Activated CD8-positive, alpha-beta memory T cell treated with anti-CD3 and anti-CD28 coated beads for 36 hours (primary cell): Measurements from ENCODE around the gene PRPF40A. TPM values are rescaled to one million over a fixed set of nuclear protein-coding genes. Genes with fewer than 3 reads are reported as not detected.
"Not testable (repeated sequence)": the region's sequence is repeated elsewhere in the genome, so short reads cannot be mapped to it uniquely, and the experiment has no call there.

Experiments
- CTCF ChIA-PET: fragments of 350-600 bp; sonication (Branson Sonifier 250); formaldehyde crosslinking; loops from one replicate; lab custom pipeline; 2021; ENCODE audit warnings: antibody characterized with exemption; lab: Charles Lee
- POLR2A ChIA-PET: fragments of 350-600 bp; sonication (Branson Sonifier 250); formaldehyde crosslinking; loops from one replicate; lab custom pipeline; 2021; ENCODE audit warnings: antibody characterized with exemption; lab: Charles Lee
- total RNA-seq, 2 experiments: library from RNA; stranded (reverse); gene quantifications; one replicate each; pipeline ENCODE4 v1.2.3, GENCODE V29; 2021

Gene PRPF40A
- 100 to 1,000 TPM; 140 to 146 TPM for total RNA-seq

DNA sequence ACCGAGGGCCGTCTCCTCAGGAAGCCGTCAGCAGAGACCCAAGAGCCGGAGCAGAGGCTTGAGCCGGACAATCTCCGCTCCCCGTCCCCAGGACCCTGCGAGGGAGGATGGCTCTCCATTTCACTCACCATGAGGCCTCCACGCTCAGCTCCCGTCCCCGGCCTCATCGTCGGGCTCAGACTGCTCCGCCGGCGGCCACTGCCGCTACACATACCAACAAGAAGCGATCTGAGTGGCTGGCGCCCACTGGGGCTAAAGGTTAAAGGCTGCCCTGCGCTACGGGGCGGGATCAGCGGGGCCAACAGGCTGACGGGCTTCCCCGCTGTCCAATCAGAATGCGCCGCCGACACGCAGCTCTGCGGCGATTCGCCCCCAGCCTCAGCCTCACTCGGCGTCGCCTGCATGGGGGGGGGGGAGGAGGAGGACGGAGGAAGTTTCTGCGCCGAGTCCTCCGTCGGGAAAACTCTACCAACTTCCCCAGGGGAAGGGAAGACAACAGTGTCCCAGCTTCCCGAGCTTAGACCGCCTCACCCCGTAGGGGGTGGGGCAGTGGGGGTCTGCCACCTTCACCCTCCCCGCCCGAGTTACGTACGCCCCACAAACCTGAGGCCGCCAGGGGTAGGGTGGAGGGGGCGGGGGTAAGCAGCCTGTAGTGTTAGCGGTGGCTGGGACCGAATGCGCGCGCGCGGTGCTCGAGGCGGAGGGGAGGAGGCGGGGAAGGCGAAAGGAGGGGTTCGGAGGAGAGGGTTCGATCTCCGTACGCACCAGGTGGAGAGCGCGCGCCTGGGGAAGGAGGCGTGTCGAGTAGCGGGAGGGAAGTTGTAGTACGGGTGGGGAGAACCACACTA, at the start of gene PRPF40A:
Gene PRPF40A, minus strand, starts transcription at position 234 of the 848 bp plus-strand sequence. Its CDS starts 22 bp downstream, at position 212.
- POLR2A ChIA-PET = interaction anchor here (0.6 to 2.1 kb wide), 6 partner anchors 12 to 1456 kb away, joined by 3 to 14 read pairs (median 6); partner anchors contain the start of gene RBM43
- CTCF ChIA-PET = interaction anchor here (1.3 to 2.3 kb wide), 3 partner anchors 10 to 24 kb away, joined by 5 read pairs; no protein-coding TSS in a partner anchor

- ChIA-PET CTCF (no interaction called here), POLR2A (no interaction called here)
Observed at GRCh38 chr2:152766928-152767327, 49.7 kb upstream of the PRPF40A start.

DNA sequence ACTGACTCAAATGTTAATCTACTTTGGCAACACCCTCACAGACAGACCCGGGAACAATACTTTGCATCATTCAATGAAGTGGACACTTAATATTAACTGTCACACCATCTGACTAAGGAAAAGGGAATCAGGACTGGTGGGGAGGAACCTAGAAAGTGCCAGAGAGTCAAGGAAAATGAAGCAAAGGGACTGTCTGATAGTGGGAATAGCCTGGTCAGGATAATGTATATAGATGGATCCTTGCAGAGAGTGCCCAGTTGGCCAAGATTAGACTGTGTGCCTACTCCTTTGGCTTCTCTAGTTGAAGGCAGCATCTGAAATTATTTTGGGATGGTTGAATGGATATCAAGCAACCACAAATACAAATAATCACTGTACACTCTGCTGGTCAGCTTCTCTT, 46.4 kb upstream of the PRPF40A start:
- ChIA-PET POLR2A (no interaction called here), CTCF (no interaction called here)

DNA sequence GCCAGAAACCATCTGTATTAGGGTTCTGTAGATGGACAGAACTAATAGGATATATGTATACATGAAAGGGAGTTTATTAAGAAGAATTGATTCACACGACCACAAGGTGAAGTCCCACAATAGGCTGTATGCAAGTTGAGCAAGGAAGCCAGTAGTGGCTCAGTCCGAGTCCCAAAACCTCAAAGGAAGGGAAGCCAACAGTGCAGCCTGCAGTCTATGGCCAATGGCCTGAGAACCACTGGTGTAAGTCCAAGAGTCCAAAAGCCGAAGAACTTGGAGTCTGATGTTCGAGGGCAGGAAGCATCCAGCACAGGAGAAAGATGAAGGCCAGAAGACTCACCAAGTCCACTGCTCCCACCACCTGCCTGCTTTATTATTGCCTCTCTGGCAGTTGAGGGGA, 45.9 kb upstream of the PRPF40A start:
- POLR2A ChIA-PET, CTCF ChIA-PET: not testable (repeated sequence)

DNA sequence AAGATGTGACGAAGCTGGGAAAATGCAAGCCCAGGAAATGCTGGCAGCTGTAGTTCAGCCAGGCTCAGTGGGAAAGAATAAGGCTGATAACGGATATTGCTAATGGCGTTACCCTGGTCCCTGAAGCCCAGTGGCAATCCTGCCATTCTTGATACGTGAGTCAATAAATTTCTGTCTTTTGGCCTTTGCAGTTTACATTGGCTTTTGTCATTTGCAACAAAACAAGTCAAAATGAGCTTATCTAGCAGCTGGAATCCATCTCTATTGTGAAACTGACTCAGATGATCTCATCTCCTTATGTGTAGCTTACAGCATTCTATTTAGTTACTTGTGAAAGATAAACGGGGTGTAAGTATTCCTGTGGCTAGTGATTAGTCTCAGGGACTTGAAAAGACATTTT, 44.9 kb upstream of the PRPF40A start:
- ChIA-PET POLR2A (no interaction called here), CTCF (no interaction called here)

- CTCF ChIA-PET = no interaction called here
- POLR2A ChIA-PET = no interaction called here
Observed at GRCh38 chr2:152761214-152761613, 44.0 kb upstream of the PRPF40A start.

GRCh38 chr2:152759290-152760072, 42.2 kb upstream of the PRPF40A start:
- ChIA-PET CTCF (no interaction called here), POLR2A (no interaction called here)

GRCh38 chr2:152755029-152755428, 37.8 kb upstream of the PRPF40A start:
- CTCF ChIA-PET = no interaction called here
- POLR2A ChIA-PET = no interaction called here

DNA sequence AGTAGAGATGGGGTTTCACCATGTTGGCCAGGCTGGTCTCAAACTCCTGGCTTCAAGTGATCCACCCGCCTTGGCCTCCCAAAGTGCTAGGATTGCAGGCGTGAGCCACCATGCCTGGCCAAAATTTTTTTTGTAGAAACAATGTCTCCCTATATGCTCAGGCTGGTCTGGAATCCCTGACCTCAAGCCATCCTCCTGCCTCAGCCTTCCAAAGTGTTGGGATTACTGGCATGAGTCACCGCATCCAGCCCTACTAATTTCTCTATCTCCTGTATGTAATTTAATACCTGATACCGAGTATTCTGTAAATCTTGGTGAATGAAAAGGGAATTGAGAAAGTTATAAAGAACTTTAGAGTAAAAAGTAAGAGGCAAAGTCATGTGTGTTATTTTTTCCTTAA, 30.5 kb upstream of the PRPF40A start:
- CTCF ChIA-PET, POLR2A ChIA-PET: not testable (repeated sequence)

GRCh38 chr2:152743002-152743401, 25.7 kb upstream of the PRPF40A start:
- ChIA-PET CTCF (no interaction called here), POLR2A (no interaction called here)

DNA sequence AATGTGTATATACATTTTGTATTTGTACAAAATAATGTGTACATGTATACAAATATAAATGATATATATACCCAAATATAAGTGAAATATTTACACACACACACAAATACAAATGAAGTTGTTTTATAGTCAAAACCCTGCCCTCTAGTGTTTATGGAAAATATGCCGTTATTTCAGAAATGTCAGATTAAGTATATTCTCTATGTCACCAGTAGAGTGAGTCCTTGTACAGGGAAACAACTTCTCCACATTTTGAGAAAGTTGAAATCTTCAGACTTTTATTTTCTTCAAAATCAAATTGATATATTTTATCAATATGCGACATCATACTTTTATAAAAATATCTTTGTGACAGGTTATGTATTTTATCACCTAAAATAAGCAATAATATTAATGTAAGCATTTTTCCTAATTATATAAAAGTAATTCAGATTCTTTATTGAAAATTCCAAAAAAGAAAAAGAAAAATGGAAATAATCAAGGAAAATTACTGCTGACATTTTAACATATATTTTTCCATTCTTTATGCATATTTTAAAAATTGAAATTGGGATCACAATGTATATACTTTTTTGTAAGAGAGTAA, 23.6 kb upstream of the PRPF40A start:
- ChIA-PET POLR2A (no interaction called here), CTCF (no interaction called here)

GRCh38 chr2:152739705-152740104, 22.4 kb upstream of the PRPF40A start:
- POLR2A ChIA-PET, CTCF ChIA-PET: not testable (repeated sequence)

GRCh38 chr2:152738438-152738837, 21.2 kb upstream of the PRPF40A start:
- POLR2A ChIA-PET = no interaction called here
- CTCF ChIA-PET = no interaction called here

DNA sequence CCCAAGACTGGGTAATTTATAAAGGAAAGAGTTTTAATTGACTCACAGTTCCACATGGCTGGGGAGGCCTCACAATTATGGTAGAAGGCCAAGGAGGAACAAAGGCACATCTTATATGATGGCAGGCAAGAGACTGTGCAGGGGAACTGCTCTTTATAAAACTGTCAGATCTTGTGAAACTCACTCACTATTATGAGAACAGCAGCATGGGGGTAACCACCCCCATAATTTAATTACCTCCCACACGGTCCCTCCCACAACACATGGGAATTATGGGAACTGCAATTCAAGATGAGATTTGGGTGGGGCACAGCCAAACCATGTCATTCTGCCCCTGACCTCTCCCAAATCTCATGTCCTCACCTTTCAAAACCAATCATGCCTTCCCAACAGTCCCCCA, 20.2 kb upstream of the PRPF40A start:
- POLR2A ChIA-PET, CTCF ChIA-PET: not testable (repeated sequence)

DNA sequence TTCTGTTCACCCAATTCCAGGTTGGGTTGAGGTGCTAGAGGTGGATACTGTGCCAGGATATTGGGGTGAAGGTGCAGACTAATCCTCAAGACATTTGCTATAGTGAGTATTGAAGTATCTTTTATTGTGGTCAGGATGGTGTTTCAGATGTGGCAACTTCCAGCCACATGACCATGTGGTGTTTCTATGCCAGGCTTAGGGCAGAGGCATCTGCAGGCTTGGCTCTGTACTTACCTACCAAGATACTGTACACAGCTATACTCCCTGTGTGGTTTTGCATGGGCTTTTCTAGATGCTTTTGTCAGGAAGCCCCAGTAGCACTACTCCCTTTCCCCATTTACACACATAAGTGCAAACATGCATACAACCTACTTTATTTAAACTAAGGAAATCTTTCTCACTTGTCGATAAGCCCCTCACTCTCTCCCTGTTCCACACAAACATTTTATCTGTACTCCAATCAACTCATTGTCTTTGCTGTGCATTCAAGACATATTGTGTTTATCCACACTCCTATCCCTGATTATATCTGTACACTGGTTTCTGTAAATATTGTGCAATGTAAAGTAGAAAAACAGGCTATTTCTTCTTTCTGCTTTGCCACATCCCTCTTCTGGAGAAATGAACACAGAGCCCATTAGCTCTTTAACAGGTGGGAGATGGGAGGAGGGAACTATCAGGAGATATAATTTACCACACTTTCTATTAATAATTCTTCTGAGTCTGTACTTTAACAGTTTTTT, 13.5 kb upstream of the PRPF40A start:
- CTCF ChIA-PET = interaction anchor here (1.3 kb wide), 1 partner anchor 14 kb away, joined by 5 read pairs; the partner anchor contains the start of gene PRPF40A
- POLR2A ChIA-PET = no interaction called here

- CTCF ChIA-PET = interaction anchor here (1.3 kb wide), 1 partner anchor 13 kb away, joined by 5 read pairs; the partner anchor contains the start of gene PRPF40A
- POLR2A ChIA-PET = interaction anchor here (1.4 kb wide), 1 partner anchor 13 kb away, joined by 4 read pairs; no protein-coding TSS in a partner anchor
Observed at GRCh38 chr2:152729844-152730243, 12.6 kb upstream of the PRPF40A start.

GRCh38 chr2:152723918-152724317, 6.7 kb upstream of the PRPF40A start:
- ChIA-PET POLR2A (no interaction called here), CTCF (no interaction called here)

GRCh38 chr2:152722639-152723038, 5.4 kb upstream of the PRPF40A start:
- POLR2A ChIA-PET = not testable (repeated sequence)
- CTCF ChIA-PET = interaction anchor here (1.1 kb wide), 1 partner anchor 696 kb away, joined by 5 read pairs; no protein-coding TSS in a partner anchor

- ChIA-PET CTCF (no interaction called here), POLR2A (no interaction called here)
Observed at GRCh38 chr2:152720794-152721193, 3.5 kb upstream of the PRPF40A start.
